ENCODE data around the gene GGTA1.

GRCh38 chr9:121542025-121542424 lies 42.4 kb upstream of the GGTA1 start:
- TF ChIP-seq FOXK2 (IDR thresholded peaks at IDR 0.05) = no peak
- no peak for TF ChIP-seq L3MBTL2 (conservative IDR thresholded peaks at IDR 0.05)
- no peak for TF ChIP-seq TARDBP (IDR thresholded peaks at IDR 0.05)
- TF ChIP-seq BHLHE40 (IDR thresholded peaks at IDR 0.05; ENCODE audit: borderline replicate concordance) = no peak

All from HEK293T (cell line).